SKM-1 (cell line): ENCODE measurements around the gene FERMT1.
"Not testable (repeated sequence)": the region's sequence is repeated elsewhere in the genome, so short reads cannot be mapped to it uniquely, and the experiment has no call there.

Experiments
- DNase-seq: peaks from one replicate; lab custom pipeline; 2025; ENCODE audit not compliant: unreplicated experiment; lab: John Stamatoyannopoulos, UW

Gene FERMT1

DNA sequence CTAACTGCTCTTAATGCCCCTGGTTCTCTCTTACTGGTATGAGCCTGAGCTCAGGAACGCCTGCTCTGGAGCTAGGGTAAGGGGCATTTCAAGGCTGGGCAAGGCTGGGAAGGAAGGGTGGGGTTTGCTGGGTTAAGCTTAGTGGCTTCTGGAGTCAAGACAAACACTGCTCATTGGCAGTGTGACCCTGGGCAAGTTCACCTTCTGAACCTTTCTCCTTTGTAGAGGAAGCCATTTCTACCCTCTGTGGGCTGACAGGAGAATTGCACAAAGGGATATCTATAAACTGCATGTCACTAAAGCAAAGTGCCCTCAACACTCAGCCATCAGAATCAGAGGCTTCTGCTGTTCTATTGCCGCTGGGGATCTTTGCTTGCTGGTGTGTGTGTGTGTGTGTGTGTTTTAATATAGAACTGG, 48.7 kb downstream of the FERMT1 start:
- peak; percentile 5 for DNase-seq

- DNase-seq, result no peak
These were observed 51.8 kb downstream of the FERMT1 start for GRCh38 chr20:6070829-6071695.

DNA sequence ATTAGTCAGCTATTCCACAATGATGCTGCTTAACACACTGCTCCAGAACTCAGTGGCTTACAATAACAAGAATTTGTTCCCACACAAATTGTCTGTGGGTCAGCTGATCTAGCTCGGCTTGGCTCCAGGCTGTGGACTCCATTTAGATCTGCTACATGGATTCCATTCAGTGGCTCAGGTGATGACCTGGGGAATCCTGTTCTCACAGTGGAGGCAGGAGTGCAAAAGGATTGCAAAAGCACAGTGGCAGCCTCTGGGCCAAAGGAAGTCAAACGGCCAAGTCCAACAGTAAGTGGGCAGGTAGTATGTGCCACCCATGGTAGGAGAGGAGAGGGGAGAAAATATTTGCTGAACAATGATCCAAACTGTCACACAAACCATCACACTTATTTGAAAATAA, 53.2 kb downstream of the FERMT1 start:
- DNase-seq, result no peak

DNA sequence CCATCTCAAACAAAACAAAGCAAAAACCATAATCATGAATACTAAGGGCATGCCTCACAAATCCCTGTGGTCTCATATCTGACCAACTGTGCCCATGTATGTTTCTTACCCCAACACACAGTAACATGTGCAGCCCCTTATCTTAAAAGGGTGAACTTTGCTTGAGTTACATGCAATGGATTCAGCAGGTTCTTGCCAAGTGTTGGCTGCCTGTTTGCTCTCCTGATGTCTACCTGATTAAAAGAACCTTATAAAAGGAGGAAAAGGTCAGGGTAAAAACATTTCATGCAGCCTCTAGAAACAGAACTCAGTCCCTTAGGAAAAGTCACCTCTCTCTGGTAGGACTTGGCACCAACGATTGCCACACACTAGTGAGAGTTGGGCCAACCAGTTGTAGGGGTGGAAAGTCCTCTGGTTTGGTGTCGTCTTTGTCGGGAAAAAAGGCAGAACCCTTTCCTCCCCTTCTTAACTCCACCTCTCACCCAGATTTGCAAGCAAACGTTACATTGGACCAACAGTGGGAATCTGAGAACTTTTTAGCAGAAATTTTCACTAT, 55.0 kb downstream of the FERMT1 start:
- DNase-seq, result no peak

- no peak for DNase-seq
These were observed 56.2 kb downstream of the FERMT1 start for GRCh38 chr20:6066582-6066981.

DNA sequence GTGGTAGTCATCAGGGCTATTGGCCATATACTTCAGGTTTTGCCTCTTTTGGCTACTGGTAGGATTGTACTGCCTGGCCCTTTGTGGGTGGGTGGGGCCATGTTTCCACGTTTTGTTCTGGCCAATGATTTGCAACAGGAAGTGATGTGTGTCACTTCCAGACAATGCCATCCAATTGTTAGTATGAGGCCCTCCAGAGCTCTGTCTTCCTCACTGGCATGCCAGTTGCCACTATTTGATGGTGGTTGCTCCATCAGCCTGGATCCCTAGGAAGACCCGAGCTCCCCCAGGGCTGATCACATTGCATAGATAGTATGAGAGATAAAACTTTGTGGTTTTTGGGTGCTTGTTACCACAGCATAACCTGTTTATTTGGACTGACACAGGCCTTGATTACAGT, 61.3 kb downstream of the FERMT1 start:
- no peak for DNase-seq

DNA sequence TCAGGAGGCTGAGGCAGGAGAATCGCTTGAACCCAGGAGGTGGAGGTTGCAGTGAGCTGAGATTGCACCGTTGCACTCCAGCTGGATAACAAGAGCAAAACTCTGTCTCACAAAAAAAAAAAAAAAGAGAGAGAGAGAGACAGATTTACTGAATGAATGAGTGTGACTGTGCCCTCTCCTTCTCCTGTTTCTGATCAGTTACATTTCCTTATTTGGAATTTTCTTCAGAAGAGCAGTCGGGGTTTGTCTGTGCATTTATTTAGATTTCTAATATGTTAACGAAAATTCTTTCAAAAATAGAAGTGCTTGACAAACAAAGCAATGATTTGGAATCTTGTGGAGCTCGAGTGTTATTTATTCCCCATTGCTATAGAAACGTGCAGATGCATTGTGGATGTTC, 62.6 kb downstream of the FERMT1 start:
- DNase-seq, result no peak

DNA sequence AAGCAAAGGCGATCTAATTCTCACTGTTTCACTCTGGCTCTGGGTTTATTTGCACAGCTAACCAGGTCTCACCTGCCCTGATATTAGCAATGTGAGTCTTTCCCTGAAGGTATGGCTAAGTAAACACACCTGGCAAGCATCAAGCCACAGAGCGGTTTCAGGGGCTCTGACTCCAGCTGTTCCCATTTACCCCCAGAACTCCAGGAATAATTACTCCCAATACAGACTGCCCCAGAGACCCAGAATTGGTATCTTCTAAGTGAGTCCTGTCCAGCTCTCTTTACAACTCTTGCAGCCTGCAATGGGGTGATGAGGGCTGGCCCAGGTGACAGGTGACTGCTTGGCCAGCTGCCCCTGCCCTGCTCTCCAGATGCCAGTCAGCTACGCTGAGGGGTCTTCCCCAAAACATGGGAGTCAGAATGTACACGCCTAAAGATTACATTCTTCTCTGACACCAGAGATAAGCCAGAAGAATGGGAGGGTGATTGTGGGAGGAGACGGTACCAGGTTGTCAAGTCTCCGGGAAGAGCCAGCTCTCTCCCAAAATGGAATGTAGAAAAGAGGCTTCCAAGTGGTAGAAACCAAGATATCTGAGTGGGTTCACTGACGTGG, 64.0 kb downstream of the FERMT1 start:
- DNase-seq, result no peak

DNA sequence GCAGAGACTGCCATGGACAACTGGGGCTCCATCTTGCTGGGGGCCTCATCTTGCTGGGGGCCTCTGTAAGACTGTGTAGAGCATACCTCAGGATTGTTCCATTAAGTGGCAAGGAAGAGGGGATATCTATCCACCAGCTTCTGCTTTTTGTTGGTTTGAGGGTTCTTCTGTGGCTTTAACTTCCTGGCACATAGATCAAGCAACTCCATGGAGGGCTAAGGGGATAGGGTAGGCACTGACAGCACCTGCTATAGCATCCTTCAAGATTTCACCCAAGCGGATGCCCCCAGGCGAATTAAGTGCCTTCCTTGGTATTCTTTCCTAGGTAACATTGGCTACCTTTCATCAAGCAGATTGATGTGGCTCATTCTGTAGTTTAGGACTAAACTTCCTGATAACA, 65.1 kb downstream of the FERMT1 start:
- no peak for DNase-seq

GRCh38 chr20:6057139-6057538, 65.7 kb downstream of the FERMT1 start:
- no peak for DNase-seq

GRCh38 chr20:6055981-6056569, 66.8 kb downstream of the FERMT1 start:
- no peak for DNase-seq

DNA sequence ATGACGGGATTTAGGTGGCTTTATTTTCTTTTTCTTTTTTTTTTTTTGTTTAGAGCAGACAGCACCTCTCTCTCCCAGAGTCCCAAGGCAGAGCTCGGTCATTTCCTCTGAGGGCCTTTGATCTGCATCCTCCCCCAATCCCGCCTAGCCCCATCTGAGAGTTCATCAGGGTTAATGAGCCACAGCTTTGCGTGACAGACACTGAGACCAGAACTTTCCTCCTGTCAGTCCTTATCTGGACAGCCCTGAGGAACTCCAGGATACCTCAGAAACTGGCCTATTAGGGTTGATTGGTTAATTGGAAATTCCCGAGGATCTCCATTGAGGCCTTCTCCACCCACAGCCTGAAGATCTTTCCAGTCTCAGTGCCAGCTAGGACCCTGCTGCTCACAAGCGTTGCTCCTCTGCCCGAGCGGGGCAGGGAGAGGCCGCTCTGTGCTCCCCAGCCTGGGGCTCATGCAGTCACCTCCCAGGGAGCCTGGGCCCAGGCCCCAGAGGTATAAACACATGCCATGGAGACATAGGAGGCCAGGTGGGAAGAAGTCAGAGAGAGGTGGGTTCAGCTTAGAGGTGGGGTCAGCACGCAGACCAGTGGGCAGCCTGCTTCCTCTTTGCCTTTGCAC, 67.6 kb downstream of the FERMT1 start:
- no peak for DNase-seq

- DNase-seq, result not testable (repeated sequence)
These were observed 68.2 kb downstream of the FERMT1 start for GRCh38 chr20:6054689-6055051.

DNA sequence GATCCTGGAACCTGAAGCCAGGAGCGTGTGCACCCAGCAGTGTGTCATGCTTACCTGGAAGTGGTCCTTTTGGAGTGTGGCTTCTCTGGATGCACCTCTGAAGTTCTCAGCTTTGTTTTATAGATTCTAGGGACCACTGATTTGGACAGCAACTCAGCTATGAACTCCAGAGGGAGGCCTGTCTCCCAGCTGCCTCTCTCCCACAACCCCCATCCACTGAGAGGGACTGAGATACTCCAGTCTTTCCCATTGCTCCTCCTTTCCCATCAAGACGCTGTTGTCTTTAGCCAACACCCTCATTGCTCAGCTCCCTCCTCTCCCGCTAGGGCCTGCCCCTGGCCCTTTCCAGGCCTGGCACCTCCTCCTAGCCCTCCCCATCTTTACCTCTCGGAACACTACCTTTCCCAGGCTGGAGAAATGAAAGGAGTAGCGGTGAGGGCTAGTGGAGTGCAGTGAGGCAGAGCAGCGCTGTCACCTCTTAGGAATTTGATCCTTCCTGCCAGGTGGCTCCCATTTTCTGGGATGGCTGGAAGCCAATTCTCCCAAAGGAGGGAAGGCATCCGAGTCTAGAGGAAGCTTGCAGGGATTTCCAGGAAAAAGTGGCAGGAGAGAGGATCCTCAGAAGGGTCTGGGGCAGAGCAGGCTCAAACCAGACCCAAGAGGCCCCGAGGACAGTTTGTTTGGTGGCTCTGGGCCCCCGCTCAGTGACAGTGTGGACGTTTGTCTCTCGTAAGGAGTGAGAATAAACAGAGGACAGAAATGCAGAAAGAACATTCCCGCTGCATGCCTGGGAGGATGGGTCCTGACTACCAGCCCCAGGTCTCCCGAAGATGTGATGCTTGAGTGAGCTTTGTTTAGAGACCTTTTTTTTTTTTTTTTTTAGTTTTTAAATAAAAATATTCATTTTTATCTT, 68.8 kb downstream of the FERMT1 start, which contains the start of gene LRRN4:
Gene LRRN4 (minus strand): TSS at position 285 of the 913 bp plus-strand sequence. CDS start 1,261 bp downstream, outside the sequence.
- no peak for DNase-seq

DNA sequence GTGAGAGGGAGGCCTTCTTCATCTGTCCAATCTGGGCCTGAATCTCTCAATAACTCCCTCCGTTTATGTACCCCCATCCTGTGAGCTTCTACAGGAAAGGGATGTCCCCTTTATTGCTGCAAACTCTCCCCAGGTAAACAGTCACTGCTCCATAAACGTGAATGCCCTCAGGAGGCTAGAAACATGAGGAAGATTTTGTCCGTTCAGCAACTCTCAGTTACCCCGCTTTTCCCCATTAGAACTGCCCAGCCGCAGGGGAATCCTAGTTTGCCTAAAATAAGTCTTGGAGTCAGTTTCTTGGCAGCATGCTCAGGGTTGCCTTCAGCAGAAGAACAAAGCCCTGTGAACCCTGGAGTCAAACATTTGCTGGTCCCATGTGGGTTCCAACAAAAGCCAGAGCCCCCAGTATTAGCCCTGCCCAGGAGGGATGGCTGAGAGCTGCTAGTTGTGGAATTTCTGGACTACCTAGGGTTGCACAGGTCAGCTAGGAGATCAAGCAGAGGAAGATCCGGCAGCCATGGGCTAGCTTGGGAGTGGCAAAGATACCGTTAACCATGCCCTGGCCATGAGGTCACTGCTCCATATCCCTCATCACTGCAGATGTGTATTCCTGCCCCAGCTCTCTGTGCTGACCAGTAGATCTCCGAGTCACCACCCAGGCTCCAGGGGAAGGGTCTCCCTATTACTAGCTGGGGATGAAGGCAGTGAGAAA, 69.6 kb downstream of the FERMT1 start:
- DNase-seq, result no peak

- DNase-seq, result no peak
These were observed 71.3 kb downstream of the FERMT1 start for GRCh38 chr20:6051505-6051904.

GRCh38 chr20:6048391-6048790, 74.4 kb downstream of the FERMT1 start:
- DNase-seq, result no peak

DNA sequence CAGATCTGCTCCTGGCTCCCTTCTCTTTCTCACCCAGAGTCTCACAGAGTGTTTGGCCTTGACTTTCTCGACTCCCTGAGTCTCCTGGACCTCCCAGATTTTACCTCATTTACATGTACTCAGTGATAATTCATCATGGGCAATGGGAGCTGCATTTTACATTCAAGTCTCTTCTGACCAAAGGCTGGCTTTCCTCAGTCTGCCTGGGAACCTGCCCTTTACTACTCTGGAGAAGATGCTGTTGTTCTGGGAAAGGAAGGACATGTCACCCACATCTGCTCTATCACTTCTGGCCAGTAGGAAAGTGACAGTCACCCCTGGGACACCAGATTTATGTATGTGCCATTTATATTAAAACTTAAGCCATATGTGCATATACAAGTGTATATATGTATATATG, 76.4 kb downstream of the FERMT1 start:
- no peak for DNase-seq

- DNase-seq, result no peak
These were observed 77.3 kb downstream of the FERMT1 start for GRCh38 chr20:6045566-6045965.

- DNase-seq, result no peak
These were observed 78.7 kb downstream of the FERMT1 start for GRCh38 chr20:6044115-6044514.
